Measurements from ENCODE around the gene OR6S1. TPM values are rescaled to one million over a fixed set of nuclear protein-coding genes. Genes with fewer than 3 reads are reported as not detected.
"Not testable (repeated sequence)": the region's sequence is repeated elsewhere in the genome, so short reads cannot be mapped to it uniquely, and the experiment has no call there.

Gene OR6S1
- total RNA-seq, 1 experiment from 2014 or later = not detected

DNA sequence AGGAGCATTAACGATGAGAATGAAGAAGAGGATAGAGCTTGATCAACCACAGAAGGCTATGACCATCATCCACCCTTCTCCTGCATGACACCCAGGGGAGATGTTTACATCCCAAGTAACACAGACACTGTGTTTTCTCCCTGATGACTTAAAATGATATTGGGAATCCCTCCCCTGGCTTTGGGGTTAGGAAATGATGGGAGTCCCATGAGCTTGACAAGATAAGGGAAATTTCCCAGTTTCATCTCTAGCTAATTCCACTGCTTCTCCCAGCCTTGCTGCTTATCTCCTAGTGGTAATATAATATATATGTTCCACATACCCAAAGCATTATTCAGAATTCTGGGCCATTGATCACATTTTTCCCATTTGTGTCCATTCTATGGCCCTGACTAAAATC lies 4.0 kb upstream of the OR6S1 start:
- intact Hi-C loops (cut with micrococcal nuclease; ENCODE audit: unreplicated experiment) = no loop called here
- POLR2A ChIA-PET = no interaction called here
- Mint-ChIP-seq H3K4me3 (ENCODE audit: unreplicated experiment) (no peak overlapping the region), H3K36me3 (ENCODE audit: insufficient read depth, unreplicated experiment) (no peaks in the 10 kb centered on the region), H3K27me3 (ENCODE audit: insufficient read depth, unreplicated experiment) (no peaks in the 10 kb centered on the region), H3K9me3 (ENCODE audit: unreplicated experiment) (no peaks in the 10 kb centered on the region), H3K27ac (ENCODE audit: unreplicated experiment) (no peak overlapping the region), H3K4me1 (ENCODE audit: low read depth, unreplicated experiment) (peaks cover 10% of the 10 kb centered on the region)
- H3K4me3 ChIP-seq (ENCODE audit: low read depth, low read length) = no peak overlapping the region
- no TSS peak for BruUV-seq (replicated peaks)
- no peaks in the 10 kb centered on the region for H3K9me3 ChIP-seq
- CTCF ChIA-PET = no interaction called here
- H3K36me3 ChIP-seq (ENCODE audit: control insufficient read depth, insufficient read depth, low read length) = no peaks in the 10 kb centered on the region
- TF ChIP-seq, protein P1, sequence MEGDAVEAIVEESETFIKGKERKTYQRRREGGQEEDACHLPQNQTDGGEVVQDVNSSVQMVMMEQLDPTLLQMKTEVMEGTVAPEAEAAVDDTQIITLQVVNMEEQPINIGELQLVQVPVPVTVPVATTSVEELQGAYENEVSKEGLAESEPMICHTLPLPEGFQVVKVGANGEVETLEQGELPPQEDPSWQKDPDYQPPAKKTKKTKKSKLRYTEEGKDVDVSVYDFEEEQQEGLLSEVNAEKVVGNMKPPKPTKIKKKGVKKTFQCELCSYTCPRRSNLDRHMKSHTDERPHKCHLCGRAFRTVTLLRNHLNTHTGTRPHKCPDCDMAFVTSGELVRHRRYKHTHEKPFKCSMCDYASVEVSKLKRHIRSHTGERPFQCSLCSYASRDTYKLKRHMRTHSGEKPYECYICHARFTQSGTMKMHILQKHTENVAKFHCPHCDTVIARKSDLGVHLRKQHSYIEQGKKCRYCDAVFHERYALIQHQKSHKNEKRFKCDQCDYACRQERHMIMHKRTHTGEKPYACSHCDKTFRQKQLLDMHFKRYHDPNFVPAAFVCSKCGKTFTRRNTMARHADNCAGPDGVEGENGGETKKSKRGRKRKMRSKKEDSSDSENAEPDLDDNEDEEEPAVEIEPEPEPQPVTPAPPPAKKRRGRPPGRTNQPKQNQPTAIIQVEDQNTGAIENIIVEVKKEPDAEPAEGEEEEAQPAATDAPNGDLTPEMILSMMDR (IDR thresholded peaks at IDR 0.05; ENCODE audit: insufficient read depth in 1 of 2, low read depth in 1 of 2, low read length in 1 of 2, severe bottlenecking in 1 of 2, unreplicated experiment in 1 of 2) = no peak
- DNase-seq = no peak
- no peaks in the 10 kb centered on the region for H3K27me3 ChIP-seq (replicated peaks; ENCODE audit: control insufficient read depth, insufficient read depth, low read length)
- H3K4me1 ChIP-seq = 0 out of 2 replicates have a peak, but pooled peaks cover 4% of the 10 kb centered on the region

DNA sequence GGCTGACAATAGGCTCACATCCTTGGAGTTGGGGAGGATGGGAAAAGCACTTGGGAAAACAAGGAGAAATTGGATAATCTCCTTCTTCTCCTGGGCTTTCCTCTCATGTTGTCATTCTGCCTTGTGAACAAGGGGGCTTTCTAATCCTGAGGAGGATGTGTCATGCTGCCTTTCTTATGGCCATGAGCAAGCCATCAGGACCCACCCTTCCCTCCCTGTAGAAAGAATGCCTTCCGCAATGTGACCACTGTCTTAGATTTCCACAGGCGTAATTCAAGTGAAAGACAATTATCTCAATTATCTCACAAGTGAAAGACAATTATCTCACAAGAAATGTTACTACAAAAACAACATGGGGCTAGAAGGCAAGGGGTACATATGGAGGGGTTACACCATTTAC lies 3.0 kb upstream of the OR6S1 start:
- Mint-ChIP-seq H3K4me1 (ENCODE audit: low read depth, unreplicated experiment) (peaks cover 10% of the 10 kb centered on the region), H3K4me3 (ENCODE audit: unreplicated experiment) (no peak overlapping the region), H3K36me3 (ENCODE audit: insufficient read depth, unreplicated experiment) (no peaks in the 10 kb centered on the region), H3K27ac (ENCODE audit: unreplicated experiment) (no peak overlapping the region), H3K9me3 (ENCODE audit: unreplicated experiment) (no peaks in the 10 kb centered on the region), H3K27me3 (ENCODE audit: insufficient read depth, unreplicated experiment) (no peaks in the 10 kb centered on the region)
- H3K4me3 ChIP-seq (ENCODE audit: low read depth, low read length) = no peak overlapping the region
- ChIA-PET POLR2A (no interaction called here), CTCF (no interaction called here)
- 0 out of 2 replicates have a peak, but pooled peaks cover 4% of the 10 kb centered on the region for H3K4me1 ChIP-seq
- TF ChIP-seq, protein P1 (IDR thresholded peaks at IDR 0.05; ENCODE audit: insufficient read depth in 1 of 2, low read depth in 1 of 2, low read length in 1 of 2, severe bottlenecking in 1 of 2, unreplicated experiment in 1 of 2) = no peak
- no peak for DNase-seq
- H3K36me3 ChIP-seq (ENCODE audit: control insufficient read depth, insufficient read depth, low read length) = no peaks in the 10 kb centered on the region
- H3K9me3 ChIP-seq = no peaks in the 10 kb centered on the region
- no TSS peak for BruUV-seq (replicated peaks)
- H3K27me3 ChIP-seq (replicated peaks; ENCODE audit: control insufficient read depth, insufficient read depth, low read length) = no peaks in the 10 kb centered on the region
- intact Hi-C loops (cut with micrococcal nuclease; ENCODE audit: unreplicated experiment) = no loop called here

DNA sequence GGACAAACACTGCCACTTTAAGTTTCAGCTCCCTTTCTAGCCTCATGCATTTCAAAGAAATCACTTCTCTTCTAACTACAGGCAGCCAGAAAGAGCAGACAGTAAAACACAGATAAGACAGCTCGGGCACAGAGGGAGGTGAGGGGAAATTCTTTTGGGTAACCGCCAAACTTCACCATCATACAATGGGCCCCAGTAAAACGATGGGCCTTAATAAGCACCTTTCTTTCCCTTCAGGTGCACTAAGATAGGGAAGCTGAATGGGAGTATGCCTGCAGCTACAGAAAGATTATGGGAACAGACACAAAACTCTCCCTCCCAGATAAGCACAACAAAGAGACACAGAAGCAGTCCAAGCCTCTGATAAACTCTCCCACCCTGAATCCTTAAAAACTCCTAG lies 1.3 kb upstream of the OR6S1 start:
- H3K9me3 Mint-ChIP-seq (ENCODE audit: unreplicated experiment); H3K4me1 ChIP-seq; H3K27me3 Mint-ChIP-seq (ENCODE audit: insufficient read depth, unreplicated experiment); BruUV-seq (replicated peaks); H3K36me3 ChIP-seq (ENCODE audit: control insufficient read depth, insufficient read depth, low read length); H3K4me3 Mint-ChIP-seq (ENCODE audit: unreplicated experiment); H3K4me3 ChIP-seq (ENCODE audit: low read depth, low read length); H3K9me3 ChIP-seq; H3K36me3 Mint-ChIP-seq (ENCODE audit: insufficient read depth, unreplicated experiment); DNase-seq; intact Hi-C loops (cut with micrococcal nuclease; ENCODE audit: unreplicated experiment); H3K27ac Mint-ChIP-seq (ENCODE audit: unreplicated experiment); CTCF ChIA-PET; POLR2A ChIA-PET; H3K27me3 ChIP-seq (replicated peaks; ENCODE audit: control insufficient read depth, insufficient read depth, low read length): not testable (repeated sequence)
- H3K4me1 Mint-ChIP-seq (ENCODE audit: low read depth, unreplicated experiment) = peaks cover 10% of the 10 kb centered on the region

DNA sequence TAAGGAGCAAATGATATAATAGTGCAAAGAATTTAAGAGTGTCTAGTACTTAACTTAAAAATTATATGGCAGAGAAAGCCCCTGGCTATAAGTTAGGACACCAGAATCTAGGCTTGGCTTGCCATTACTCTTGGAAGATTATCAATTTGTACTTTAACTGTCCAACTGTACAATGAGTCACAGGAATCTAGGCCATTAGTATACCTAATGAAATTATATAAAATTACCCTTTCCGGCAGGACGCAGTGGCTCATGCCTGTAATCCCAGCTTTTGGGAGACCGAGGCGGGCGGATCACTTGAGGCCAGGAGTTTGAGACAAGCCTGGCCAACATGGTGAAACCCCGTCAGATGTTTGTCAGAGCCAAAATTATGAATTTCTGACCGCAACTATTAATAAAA lies 691 bp upstream of the OR6S1 start:
- Mint-ChIP-seq H3K4me3 (ENCODE audit: unreplicated experiment) (no peak overlapping the region), H3K9me3 (ENCODE audit: unreplicated experiment) (no peaks in the 10 kb centered on the region)

More for the DNA sequence above, 691 bp upstream of the OR6S1 start:
- TF ChIP-seq, protein P1 (IDR thresholded peaks at IDR 0.05; ENCODE audit: insufficient read depth in 1 of 2, low read depth in 1 of 2, low read length in 1 of 2, severe bottlenecking in 1 of 2, unreplicated experiment in 1 of 2) = no peak
- Mint-ChIP-seq H3K36me3 (ENCODE audit: insufficient read depth, unreplicated experiment) (no peaks in the 10 kb centered on the region), H3K27ac (ENCODE audit: unreplicated experiment) (no peak overlapping the region), H3K27me3 (ENCODE audit: insufficient read depth, unreplicated experiment) (no peaks in the 10 kb centered on the region), H3K4me1 (ENCODE audit: low read depth, unreplicated experiment) (peaks cover 10% of the 10 kb centered on the region)
- no TSS peak for BruUV-seq (replicated peaks)
- ChIA-PET CTCF (no interaction called here), POLR2A (no interaction called here)
- Histone ChIP-seq H3K36me3 (ENCODE audit: control insufficient read depth, insufficient read depth, low read length) (no peaks in the 10 kb centered on the region), H3K4me1 (0 out of 2 replicates have a peak, but pooled peaks cover 4% of the 10 kb centered on the region), H3K4me3 (ENCODE audit: low read depth, low read length) (no peak overlapping the region), H3K9me3 (no peaks in the 10 kb centered on the region), H3K27me3 (replicated peaks; ENCODE audit: control insufficient read depth, insufficient read depth, low read length) (no peaks in the 10 kb centered on the region)
- intact Hi-C loops (cut with micrococcal nuclease; ENCODE audit: unreplicated experiment) = no loop called here
- DNase-seq = no peak
